ENCODE data around the gene FTO.
"Not testable (repeated sequence)": the region's sequence is repeated elsewhere in the genome, so short reads cannot be mapped to it uniquely, and the experiment has no call there.

FTO gene

DNA sequence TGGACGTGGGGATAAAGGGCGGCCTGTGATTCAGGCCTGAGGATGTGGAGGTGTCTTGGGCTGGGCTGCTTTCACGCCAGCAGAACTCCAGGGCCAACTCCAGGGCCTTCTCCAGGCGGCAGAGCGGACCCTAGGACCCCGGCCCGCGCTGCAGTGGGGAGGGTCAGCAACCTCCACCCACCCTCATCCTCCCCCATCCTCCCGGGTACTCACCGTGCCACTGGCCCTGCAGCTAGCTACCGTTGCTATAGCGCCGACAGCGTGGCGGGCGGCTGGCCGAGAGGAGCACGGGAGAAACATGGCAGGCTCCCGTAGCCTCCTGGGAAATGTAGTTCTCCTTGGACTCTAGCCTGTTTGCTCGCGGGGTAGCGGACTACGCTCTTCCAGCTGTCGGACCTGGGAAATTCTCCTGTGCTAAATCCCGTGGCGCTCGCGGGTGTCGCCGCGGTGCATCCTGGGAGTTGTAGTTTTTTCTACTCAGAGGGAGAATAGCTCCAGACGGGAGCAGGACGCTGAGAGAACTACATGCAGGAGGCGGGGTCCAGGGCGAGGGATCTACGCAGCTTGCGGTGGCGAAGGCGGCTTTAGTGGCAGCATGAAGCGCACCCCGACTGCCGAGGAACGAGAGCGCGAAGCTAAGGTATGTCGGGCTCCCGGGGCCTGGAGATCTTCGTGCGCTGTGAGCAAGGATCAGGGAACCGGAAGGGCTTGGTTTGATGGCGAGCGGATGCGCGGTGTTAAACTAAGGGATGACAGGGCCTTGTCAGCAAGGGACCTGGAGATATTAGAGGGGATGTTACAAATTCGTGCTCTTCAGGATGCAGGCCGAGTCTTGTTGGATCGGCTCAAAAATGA lies at the start of gene FTO, which contains the start of gene RPGRIP1L:
TSS of gene FTO (plus strand) at position 567 of the 855 bp plus-strand sequence.
TSS of gene RPGRIP1L (minus strand) at position 270 of the 855 bp plus-strand sequence. CDS start 3,136 bp downstream, outside the sequence.
- peak; percentile 88 for DNase-seq (ENCODE audit: low read depth)

DNA sequence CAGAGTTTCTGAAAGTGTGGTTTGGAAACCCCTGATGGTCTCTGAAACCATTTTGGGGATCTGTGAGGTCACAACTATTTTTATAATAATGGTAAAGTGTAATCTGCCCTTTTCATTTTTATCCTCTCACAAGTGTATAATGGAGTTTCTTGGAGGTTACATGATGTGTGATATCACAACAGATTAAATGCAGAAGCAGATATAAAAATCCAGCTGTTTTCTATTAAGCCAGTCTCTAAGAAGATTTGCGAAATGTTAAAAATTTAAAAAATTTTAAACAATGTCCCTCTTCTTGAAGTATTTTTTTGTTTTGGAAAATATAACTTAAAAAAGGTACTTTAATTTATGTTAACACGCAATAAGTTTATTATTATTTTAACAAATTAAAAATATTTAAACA lies 49.0 kb upstream of the FTO start:
- no peak for DNase-seq (ENCODE audit: low read depth)

DNA sequence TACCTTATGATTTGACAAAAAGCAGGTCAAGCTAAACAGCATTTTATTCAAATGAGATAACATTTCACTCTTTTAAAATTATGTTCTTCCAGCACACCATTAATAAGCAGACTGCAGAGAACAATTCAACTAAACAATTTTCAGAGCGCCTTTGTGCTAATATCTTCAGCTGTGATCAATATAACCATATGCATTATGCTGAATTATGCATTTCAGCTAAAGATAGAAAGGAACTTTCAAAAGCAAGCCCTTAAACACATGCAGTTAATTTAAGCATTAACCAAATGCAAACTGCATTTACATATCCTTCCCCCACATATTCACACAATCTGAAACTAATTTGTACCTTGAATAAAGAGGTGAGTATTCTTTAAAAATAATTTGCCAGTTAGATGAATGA lies 41.9 kb upstream of the FTO start:
- no peak for DNase-seq (ENCODE audit: low read depth)

DNA sequence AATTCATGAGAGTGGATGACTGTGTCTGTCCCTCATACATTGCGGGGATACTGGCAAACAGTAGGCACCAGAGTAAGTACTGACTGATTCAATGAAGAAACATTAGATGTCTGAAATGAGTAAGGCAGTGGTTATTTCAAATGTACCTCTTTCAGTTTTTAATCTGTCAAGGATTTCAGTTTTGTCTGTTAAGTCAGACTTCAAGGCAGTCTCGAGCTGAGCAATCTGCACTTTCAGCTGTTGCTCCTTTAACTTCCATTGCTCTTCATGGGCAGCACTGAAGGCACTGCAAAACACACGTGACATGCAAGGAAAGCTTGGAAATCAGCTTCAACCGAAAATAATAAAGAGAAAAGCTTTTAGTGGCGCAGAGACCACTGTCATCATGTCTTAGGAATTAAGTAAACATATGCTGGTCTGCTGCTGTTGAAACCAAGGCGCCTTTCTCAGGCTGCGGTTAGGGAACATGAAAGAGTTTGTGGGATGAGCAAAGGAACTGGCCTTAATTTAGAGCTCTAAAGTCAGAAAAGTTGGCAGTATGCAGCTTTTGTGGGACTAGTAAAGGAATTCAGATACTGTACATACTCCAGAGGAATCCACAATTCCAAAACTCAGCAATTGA lies 39.1 kb upstream of the FTO start:
- no peak for DNase-seq (ENCODE audit: low read depth)

DNA sequence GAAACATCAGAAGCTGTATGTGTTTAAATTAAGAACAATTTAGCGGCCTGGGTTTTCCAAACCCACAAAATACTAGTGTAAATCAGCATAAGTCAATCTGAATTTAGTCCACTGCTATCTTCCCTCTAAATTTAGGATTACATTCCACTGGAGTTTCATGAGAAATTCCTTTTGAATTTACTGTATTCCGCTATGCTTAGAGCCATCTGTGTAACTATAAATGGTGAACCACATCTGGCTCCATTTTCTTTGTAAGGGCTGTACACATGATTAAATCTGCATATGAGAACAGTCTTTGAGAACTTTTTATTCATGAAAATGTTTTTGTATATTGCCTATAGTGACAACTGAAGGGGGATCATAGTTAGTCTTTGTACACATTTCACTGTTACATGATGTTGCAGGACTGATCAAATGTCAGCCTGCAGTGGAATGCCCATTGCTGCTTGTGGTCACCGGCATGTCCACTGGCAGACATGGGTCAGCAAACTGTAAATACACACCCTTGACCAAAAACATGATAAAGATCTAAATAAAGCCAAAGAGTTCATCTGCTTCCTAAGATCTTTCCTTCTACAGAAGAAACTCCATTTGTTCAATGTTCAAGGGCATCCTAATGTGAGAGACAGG lies 37.1 kb upstream of the FTO start:
- DNase-seq (ENCODE audit: low read depth), result no peak

DNA sequence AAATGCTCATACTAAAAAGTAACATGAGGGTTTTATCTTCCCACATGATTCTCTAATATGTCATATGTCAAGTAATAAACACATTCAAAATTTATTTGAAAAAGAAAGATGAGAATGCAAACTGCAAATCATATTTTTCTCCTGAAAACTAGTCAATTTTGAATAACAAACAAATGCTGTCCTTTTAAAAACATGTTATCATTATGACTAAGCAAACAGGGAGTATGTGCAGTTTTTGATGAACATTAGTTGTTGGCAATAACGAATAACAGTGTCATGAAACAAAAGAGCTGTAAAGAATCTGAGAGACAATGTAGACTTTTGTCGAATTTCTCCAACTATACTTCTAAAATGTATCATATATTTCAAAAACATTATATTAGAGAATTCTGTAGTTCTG lies 35.1 kb upstream of the FTO start:
- DNase-seq (ENCODE audit: low read depth), result no peak

DNA sequence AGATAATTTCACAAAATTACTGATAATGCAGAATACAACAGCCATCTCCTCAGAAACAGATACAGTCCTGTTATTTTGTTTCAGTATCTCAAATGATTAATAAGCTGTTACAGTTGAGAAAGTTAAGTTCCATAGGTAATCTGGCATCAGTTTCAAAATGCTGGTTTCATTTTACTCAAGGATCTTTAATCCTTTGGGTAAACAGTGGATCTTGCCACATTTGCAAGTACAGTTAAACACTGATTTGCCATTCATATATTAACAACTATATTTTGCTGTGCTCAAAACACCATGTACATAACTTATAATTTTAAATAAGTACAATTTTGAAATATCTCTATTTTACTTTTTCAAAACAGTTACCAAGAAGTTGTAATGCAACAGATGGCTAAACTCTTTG lies 31.5 kb upstream of the FTO start:
- no peak for DNase-seq (ENCODE audit: low read depth)

DNA sequence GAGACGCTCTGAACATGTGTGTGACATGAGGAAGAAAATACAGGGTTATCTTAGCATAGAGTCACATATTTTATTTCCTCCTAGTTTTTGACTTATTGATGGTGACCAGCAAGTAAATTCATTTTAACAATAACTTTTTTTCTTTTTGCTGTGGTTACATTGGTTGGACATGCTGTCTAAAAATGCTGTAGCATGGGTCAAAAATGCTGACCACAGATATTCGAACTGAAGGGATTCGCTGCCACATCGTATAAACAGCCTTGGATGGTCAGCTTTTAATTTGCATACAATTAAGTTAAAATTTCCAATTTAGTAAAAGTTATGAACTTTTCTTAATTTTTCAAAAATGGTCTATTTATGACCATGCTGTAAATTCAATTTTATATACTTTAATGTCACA lies 30.8 kb upstream of the FTO start:
- no peak for DNase-seq (ENCODE audit: low read depth)

DNA sequence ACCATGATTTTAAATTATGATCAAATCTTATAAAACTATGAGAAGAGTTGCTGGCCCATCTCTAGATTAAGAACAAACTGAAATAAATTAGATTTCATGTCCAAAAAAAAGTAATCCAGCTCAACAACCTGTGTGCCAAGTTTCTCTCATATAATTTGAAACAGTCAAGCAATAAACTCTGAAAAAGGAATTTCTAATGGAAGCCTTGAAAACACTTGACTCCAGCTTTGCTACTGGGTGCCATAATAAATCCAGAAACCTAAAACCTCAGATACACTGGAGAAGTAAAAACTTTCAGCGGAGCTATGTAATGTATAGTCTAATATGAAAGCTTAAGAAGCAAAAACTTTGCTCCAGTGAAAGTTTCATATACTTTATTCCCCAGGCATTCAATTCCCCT lies 25.8 kb upstream of the FTO start:
- no peak for DNase-seq (ENCODE audit: low read depth)

DNA sequence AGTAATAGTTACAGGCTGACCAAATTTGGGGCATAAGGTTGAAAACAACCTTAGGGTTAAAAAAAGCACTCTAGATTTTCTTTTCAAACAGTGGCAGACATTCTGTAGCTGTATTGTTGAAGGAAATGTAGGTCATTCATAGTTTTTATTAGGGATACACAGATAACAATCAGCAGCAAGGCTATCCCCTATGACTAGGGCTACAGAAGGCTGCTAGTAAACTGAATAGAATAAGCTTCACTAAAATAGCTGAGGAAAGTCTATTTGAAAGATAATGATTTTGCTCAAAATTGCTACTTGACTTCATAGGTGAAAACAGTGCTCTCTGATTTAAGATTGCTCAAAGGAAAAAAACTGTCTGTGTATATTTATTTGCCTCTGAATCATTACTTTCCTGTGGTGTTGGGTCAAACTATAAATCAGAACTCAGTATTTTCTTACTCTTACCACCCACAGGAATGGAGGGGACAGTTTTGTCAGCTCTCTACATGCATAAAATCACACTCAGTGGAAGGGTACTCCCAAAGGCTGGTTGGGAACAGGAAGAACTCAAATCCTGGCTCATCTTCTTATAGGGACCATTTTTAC lies 25.1 kb upstream of the FTO start:
- no peak for DNase-seq (ENCODE audit: low read depth)

DNA sequence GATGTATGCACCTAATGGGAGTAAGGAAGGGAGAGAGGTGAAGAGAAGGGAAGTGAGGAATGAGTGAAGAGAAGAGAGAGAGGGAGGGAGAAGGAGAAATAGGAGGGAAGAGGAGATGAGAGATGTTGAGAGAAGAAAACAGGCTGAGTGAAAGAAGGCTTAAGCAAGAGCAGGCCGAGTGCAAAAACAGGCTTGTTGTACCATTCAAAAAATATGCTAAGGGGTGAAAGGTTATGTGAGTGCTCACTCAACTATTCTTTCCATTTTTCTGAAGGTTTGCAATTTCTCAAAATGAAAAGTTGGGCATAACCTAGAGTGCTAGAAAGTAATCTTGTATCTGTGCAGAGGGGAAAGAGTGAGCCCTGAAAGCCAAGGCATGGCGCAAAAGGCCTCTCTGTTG lies 23.2 kb upstream of the FTO start:
- DNase-seq (ENCODE audit: low read depth), result no peak

DNA sequence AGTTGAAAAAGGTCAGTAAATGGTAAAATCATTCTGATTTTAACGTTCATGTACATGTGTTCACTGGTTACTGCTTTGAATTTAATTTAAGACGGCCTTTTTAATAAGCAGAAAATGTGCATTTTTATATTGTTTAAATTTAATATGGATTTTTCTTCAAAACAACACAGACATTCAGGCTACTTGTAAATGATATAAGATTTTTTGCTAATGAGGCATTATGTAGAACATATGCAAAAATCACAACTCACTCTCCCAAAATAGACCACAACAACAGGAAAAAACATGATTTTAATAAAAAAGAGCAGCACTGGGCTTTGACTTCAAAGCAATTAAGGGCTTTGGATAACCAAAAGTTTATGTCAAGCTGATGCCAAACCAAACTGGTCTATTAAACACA lies 22.6 kb upstream of the FTO start:
- DNase-seq (ENCODE audit: low read depth), result no peak

DNA sequence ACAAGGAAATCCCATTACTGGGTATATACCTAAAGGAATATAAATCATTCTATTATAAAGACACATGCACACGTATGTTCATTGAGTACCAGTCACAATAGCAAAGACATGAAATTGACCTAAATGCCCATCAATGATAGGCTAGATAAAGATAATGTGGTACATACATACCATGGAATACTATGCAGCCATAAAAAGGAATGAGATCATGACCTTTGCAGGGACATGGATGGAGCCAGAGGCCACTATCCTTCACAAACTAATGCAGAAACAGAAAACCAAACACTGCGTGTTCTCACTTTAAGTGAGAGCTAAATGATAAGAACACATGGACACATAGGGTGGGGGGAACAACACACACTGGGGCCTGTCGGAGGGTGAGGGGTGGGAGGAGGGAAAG lies 18.6 kb upstream of the FTO start:
- not testable (repeated sequence) for DNase-seq (ENCODE audit: low read depth)

DNA sequence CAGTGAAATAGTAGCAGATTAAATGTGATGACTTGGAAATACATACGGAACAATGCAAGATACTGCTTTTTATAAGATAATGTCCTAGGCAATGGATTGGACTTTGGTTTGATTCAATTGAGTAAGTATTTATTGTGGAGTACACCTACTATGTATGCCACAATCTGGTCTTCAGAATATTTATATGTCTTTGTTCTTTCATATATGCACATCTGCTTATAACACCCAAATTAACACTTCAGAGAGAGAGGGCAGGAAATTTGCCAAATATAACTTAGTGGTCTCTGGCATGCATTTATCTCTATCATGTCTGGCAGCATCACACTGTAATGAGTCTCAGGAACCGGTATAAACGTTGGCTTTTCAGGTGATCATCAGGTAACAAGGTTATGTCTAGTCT lies 17.2 kb upstream of the FTO start:
- no peak for DNase-seq (ENCODE audit: low read depth)

DNA sequence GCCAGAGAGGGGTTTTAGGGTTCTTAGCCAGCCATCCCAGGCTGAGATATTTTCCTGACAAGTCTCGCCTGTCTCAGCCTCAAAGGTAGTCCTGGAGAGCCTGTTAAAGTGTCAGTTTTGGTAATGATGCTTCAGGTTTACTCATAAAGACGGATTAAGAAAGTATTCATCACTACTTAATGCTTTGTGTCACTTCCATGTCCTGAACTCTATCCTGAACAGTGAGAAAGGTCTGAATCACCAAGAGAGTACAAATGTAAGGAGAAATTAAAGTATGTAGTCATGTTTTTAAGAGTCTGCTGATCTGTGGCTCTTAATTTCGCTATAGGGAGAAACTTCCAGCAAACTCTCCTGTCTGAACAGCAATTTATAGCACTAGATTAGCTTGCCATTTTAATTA lies 14.3 kb upstream of the FTO start:
- DNase-seq (ENCODE audit: low read depth), result no peak

DNA sequence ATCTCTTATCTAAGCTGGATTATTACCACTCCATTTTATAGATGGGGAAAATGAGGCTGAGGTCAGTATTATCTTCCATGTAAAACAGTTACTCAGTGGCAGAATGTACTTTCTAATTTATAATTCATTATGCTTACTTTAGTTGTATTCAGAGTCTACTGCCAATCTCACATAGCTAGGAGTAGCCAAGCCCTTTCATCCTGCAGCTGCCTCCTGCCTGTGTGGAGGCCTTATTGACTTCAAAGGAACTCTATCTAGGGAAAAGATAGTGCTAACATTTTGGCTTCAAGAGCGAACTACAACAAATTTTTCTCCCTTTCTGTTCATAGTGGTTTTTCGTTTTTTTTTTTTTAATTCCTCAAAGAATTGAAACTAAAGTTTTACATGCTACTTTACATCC lies 13.2 kb upstream of the FTO start:
- no peak for DNase-seq (ENCODE audit: low read depth)

DNA sequence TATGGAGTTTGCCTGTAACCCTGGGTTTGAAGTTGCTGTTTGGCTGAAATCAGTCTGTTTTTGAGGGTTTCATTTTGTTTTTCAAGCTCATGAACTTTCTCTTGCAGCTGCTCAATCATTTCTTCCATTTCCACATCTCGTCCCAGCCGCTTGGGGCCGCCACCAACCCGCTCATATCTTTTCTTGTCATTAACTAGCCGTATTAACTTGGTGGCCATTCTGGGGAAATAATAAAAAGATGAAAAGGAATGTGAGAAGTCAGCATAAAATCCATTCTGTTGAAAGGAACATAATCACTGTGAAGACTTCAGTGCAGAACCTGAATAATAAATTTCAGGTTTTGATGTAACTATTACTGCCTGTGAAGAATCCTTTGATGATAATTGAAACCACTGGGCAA lies 11.8 kb upstream of the FTO start:
- DNase-seq (ENCODE audit: low read depth), result no peak

DNA sequence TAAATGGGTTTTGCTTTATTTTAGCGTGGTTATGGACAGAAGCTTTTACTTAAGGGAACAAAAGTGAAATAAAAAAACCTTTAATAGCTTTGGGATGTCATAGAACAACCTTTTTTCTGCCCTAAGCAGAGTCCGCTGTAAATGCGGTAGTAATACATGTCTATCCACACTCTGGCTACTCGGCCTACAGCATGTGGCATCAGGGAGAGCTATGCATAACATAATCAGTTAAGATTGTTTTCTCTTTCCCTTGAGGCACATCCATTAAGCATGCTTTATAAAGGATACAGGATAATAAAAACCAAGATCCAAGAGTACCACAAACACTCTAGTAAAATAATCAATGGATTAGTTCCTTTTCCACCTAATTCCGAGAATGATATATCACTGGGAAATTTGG lies 10.6 kb upstream of the FTO start:
- no peak for DNase-seq (ENCODE audit: low read depth)

DNA sequence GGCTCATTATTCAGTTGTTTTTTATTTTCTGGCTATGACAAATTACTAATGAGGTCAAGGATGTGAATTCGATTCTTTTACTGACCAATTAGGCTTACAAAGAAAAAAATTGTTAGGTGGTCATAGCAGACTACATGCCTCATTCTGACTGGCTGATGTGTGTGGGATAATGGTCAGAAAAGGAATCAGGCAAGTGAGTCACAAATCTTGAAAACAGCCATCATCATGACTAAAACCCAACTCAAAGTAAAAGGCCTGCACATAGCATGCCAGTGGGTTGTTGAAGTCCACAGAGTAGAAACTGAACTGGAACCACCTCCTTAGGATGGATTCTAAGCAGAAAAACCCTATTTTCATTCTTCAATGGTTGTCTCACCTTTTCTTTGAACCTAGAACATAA lies 8.9 kb upstream of the FTO start:
- no peak for DNase-seq (ENCODE audit: low read depth)

DNA sequence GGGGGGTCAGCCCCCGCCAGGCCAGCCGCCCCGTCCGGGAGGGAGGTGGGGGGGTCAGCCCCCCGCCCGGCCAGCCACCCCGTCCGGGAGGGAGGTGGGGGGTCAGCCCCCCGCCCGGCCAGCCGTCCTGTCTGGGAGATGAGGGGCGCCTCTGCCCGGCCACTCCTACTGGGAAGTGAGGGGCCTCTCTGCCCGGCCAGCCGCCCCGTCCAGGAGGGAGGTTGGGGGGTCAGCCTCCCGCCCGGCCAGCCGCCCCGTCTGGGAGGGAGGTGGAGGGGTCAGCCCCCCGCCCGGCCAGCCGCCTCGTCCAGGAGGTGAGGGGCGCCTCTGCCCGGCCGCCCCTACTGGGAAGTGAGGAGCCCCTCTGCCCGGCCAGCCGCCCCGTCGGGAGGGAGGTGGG lies 5.7 kb upstream of the FTO start:
- DNase-seq (ENCODE audit: low read depth), result not testable (repeated sequence)

DNA sequence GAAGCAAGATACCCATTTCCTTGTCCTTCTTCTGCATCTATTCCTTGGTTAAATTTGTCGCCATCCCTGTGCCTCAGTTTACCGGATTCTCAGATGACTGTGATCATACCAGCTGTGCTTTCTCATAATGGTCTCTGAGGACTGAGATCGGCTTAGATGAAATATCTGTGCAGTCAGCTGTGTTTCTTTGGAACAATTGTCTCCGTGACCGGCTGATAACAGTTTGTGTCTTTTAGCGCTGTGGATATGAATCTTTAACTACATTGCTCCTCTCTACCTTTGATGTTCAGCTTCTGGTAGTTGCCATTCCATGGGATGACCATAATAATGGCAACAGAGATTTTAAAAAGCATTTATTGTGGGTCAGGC lies 473 bp downstream of the FTO start:
- DNase-seq (ENCODE audit: low read depth), result no peak

DNA sequence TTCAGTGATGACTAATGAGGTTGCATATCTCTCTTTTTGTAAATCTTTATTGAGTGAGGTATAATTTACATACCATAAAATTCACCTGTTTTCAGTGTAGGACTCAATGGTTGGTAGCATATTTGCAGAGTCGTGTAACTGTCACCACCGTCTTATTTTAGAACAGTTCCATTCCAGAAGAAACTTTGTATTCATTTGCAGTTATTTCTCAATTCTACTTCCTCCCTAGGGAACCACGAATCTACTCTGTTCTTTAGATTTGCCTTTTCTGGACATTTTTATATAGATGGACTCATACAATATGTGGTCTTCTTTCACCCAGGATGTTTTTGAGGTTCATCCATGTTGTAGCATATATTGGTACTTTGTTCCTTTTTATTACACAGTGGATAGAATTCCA lies 3.7 kb downstream of the FTO start:
- no peak for DNase-seq (ENCODE audit: low read depth)

DNA sequence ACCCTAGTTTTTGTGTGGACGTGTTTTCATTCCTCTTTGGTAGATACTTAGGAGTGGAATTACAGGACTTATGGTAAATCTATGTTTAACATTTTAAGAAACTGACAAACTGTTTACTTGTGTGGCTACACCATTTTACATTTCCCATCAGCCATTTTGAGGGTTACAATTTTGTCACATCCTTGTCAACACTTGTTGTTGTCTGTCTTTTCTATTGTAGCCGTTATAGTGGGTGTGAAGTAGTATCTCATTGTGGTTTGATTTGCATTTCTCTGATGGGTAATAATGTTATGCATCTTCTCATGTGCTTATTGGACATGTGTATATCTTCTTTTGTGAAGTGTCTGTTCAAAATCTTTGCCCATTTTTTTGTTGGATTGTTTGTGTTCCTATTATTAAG lies 4.5 kb downstream of the FTO start:
- no peak for DNase-seq (ENCODE audit: low read depth)

All from stimulated activated CD8-positive, alpha-beta memory T cell treated with anti-CD3 and anti-CD28 coated beads, Interleukin-12 subunit alpha, Interleukin-12 subunit beta, amount 100 ng/mL, for 4 hours (primary cell).